MCF 10A (cell line): ENCODE results near the gene SYDE2. TPM values are rescaled to one million over a fixed set of nuclear protein-coding genes. Genes with fewer than 3 reads are reported as not detected.
"Not testable (repeated sequence)": the region's sequence is repeated elsewhere in the genome, so short reads cannot be mapped to it uniquely, and the experiment has no call there.

Experiments
- BruUV-seq: library from RNA; stranded (reverse); fragments of 400-500 nt; replicated peaks from 2 replicates; lab custom pipeline; 2021; lab: Mats Ljungman, UMichigan
- CTCF ChIA-PET: fragments of 300-600 bp; sonication (Branson Sonifier 250); formaldehyde crosslinking; extraction: SDS; loops from one replicate; lab custom pipeline; 2021; ENCODE audit warnings: antibody characterized with exemption, inconsistent platforms; lab: Yijun Ruan, JAX
- POLR2A ChIA-PET: fragments of 300-600, 350-650 bp; sonication (Branson Sonifier 250); formaldehyde crosslinking; extraction: SDS; loops from one replicate; lab custom pipeline; 2020; ENCODE audit warnings: antibody characterized with exemption, inconsistent platforms; lab: Yijun Ruan, JAX
- DNase-seq: peaks from one replicate; pipeline ENCODE4 v3.0.0-alpha.2; 2018; ENCODE audit not compliant: unreplicated experiment
- H3K27ac Mint-ChIP-seq: one replicate; pipeline ENCODE4 v1.8.0; 2022; ENCODE audit warnings: mild to moderate bottlenecking, low read depth, mixed read lengths; ENCODE audit not compliant: unreplicated experiment
- H3K27me3 Mint-ChIP-seq: one replicate; pipeline ENCODE4 v1.8.0; 2022; ENCODE audit warnings: mixed read lengths; ENCODE audit not compliant: insufficient read depth, unreplicated experiment
- H3K36me3 Mint-ChIP-seq: one replicate; pipeline ENCODE4 v1.8.0; 2022; ENCODE audit warnings: mild to moderate bottlenecking, moderate library complexity, mixed read lengths; ENCODE audit not compliant: insufficient read depth, unreplicated experiment
- H3K4me1 Mint-ChIP-seq: one replicate; pipeline ENCODE4 v1.8.0; 2022; ENCODE audit warnings: mixed read lengths; ENCODE audit not compliant: insufficient read depth, unreplicated experiment
- H3K4me3 Mint-ChIP-seq: one replicate; pipeline ENCODE4 v1.8.0; 2022; ENCODE audit warnings: mild to moderate bottlenecking, moderate library complexity, mixed read lengths; ENCODE audit not compliant: unreplicated experiment
- H3K9me3 Mint-ChIP-seq: one replicate; pipeline ENCODE4 v1.8.0; 2022; ENCODE audit warnings: mixed read lengths; ENCODE audit not compliant: unreplicated experiment
- CTCF ChIP-seq: fragments of 200-600 bp; IDR thresholded peaks from one replicate; pipeline ENCODE4 v1.8.0; 2022; ENCODE audit warnings: antibody characterized with exemption, mild to moderate bottlenecking; ENCODE audit not compliant: unreplicated experiment
- intact Hi-C: fragments of 100-400 bp; cut with micrococcal nuclease; formaldehyde crosslinking; loops from 2 replicates; pipeline ENCODE4 v1.14.1; 2022
- total RNA-seq: library from RNA; stranded (reverse); gene quantifications from 2 replicates; pipeline ENCODE4 v1.2.3, GENCODE V29; 2022

The SYDE2 gene
- total RNA-seq, 1 experiment from 2014 or later: 5.9 TPM

- Mint-ChIP-seq H3K27ac (no peak overlapping the region), H3K36me3 (no peaks in the 10 kb centered on the region), H3K4me1 (no peaks in the 10 kb centered on the region), H3K9me3 (no peaks in the 10 kb centered on the region), H3K27me3 (no peaks in the 10 kb centered on the region), H3K4me3 (no peak overlapping the region)
- CTCF ChIA-PET: interaction anchor here (0.8 kb wide), 1 partner anchor 702 kb away, joined by 3 read pairs; no protein-coding TSS in a partner anchor
- no peak for DNase-seq
- TF ChIP-seq CTCF: no peak
- intact Hi-C loops: no loop called here
- BruUV-seq: no TSS peak
- POLR2A ChIA-PET: interaction anchor here (1.0 kb wide), 1 partner anchor 9 kb away, joined by 3 read pairs; no protein-coding TSS in a partner anchor
These were observed 56.5 kb downstream of the SYDE2 start for GRCh38 chr1:85144351-85144750.

GRCh38 chr1:85142753-85143152 lies 58.1 kb downstream of the SYDE2 start:
- Mint-ChIP-seq H3K4me1 (no peaks in the 10 kb centered on the region), H3K27me3 (no peaks in the 10 kb centered on the region), H3K4me3 (no peak overlapping the region), H3K9me3 (no peaks in the 10 kb centered on the region), H3K27ac (no peak overlapping the region), H3K36me3 (no peaks in the 10 kb centered on the region)
- ChIA-PET CTCF (interaction anchor here (0.6 to 1.3 kb wide), 2 partner anchors 12 to 97 kb away, joined by 3 to 4 read pairs; no protein-coding TSS in a partner anchor), POLR2A (no interaction called here)
- intact Hi-C loops: no loop called here
- no peak for TF ChIP-seq CTCF
- BruUV-seq: no TSS peak
- DNase-seq: no peak

GRCh38 chr1:85138439-85138838 lies 62.4 kb downstream of the SYDE2 start:
- ChIA-PET CTCF (interaction anchor here (0.6 to 1.4 kb wide), 2 partner anchors 29 to 182 kb away, joined by 3 read pairs; no protein-coding TSS in a partner anchor), POLR2A (interaction anchor here (1.2 to 2.4 kb wide), 2 partner anchors 61 to 120 kb away, joined by 5 to 10 read pairs; no protein-coding TSS in a partner anchor)
- H3K4me3 Mint-ChIP-seq, DNase-seq, H3K9me3 Mint-ChIP-seq, intact Hi-C loops, H3K4me1 Mint-ChIP-seq, H3K36me3 Mint-ChIP-seq, BruUV-seq, H3K27ac Mint-ChIP-seq, H3K27me3 Mint-ChIP-seq: not testable (repeated sequence)

GRCh38 chr1:85137660-85138059 lies 63.2 kb downstream of the SYDE2 start:
- no TSS peak for BruUV-seq
- POLR2A ChIA-PET: interaction anchor here (1.2 to 2.4 kb wide), 2 partner anchors 62 to 121 kb away, joined by 5 to 10 read pairs; no protein-coding TSS in a partner anchor
- TF ChIP-seq CTCF: no peak
- no peaks in the 10 kb centered on the region for H3K4me1 Mint-ChIP-seq
- H3K27me3 Mint-ChIP-seq: no peaks in the 10 kb centered on the region
- intact Hi-C loops: no loop called here
- H3K27ac Mint-ChIP-seq: no peak overlapping the region
- DNase-seq: no peak
- H3K36me3 Mint-ChIP-seq: no peaks in the 10 kb centered on the region
- CTCF ChIA-PET: interaction anchor here (1.1 to 1.3 kb wide), 2 partner anchors 120 to 366 kb away, joined by 3 read pairs; no protein-coding TSS in a partner anchor
- H3K4me3 Mint-ChIP-seq: no peak overlapping the region
- no peaks in the 10 kb centered on the region for H3K9me3 Mint-ChIP-seq
